Renal pelvis (tissue), 4 donors: ENCODE results near the gene PYHIN1. TPM values are rescaled to one million over a fixed set of nuclear protein-coding genes. Genes with fewer than 3 reads are reported as not detected.

Experiments
- DNase-seq: peaks from one replicate; pipeline ENCODE4 v3.0.0-alpha.2; 2013
- polyA plus RNA-seq, 3 donors: library from polyadenylated mRNA; unstranded; fragments of 120-200 nt; gene quantifications; one replicate each; pipeline ENCODE4 v1.2.1, GENCODE V29; 2013; ENCODE audit not compliant: insufficient read length in 3 of 3

The PYHIN1 gene
- polyA plus RNA-seq, 3 donors: 0.10 to 0.22 (median 0.10) TPM

DNA sequence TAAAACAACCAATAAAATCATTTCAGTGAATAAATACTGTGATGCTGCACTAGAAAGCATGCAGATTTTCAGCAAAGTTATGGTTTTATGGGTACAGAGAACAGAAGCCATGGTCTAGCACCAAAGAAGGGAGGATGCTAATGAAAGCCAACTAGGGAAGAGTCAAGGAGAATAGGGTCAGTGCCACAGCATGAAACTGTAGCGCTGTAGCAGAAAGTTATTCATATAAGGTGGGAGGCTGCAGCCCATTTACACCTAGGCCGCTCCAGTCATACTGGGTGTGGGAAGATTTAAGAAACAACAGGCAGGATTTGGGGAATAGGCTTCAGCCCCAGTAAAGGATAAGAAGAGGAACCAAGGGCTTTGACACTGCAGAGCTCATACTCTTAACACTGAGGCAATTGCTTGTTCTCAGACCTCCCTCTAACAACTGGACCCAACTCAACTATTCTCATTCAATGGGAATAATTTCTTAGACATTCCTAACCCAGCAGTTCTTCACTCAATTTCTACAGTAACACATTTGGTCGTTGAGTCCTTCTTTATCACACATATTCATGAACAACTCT is 82.7 kb downstream of the PYHIN1 start:
- no peak for DNase-seq

- no peak for DNase-seq
Observed at GRCh38 chr1:159014851-159015250, 83.5 kb downstream of the PYHIN1 start.

DNA sequence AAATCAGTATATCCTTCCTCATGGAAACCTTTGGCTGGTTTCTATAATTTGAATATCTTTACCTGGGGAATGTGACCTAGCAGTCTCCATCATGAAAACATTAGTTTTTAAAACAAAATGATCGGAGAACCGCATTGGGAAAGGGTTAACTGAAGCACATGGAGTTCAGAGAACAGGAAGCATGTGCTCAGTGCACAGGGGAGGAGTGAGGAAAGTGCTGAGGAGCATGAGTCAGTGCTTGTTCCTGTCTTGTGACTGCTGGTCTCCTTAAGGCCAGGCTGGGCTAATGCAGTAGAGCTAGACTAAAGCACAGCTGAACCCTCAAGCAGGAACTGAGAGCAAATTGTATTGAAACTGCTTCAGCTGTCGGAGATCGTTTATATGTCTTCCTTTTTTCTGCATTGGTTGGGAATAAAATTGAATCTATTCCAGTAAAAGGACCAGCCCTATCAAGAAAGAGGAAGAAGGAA is 84.1 kb downstream of the PYHIN1 start:
- DNase-seq: no peak

DNA sequence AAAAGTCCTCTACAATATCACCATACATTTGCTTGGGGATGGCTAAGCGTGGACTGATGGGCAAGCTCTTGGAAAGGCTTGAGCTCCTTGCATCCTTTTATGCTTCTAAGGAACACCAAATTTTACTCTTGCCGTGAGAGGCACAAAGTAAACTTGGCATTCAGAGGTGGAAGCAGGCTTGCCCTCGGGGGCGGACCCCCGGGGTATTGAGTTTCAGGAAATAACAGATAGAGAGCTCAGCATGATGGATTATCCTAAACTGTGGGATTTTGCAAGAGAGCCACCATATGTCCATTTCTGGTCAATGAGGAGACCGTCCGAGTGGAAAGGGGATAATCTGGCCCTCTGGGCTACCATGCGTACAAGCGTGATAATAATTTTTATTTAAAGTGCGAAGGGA is 92.4 kb downstream of the PYHIN1 start:
- no peak for DNase-seq

GRCh38 chr1:159025043-159025442 is 93.7 kb downstream of the PYHIN1 start:
- DNase-seq: no peak

Other genes with a start within 250 kb of the PYHIN1 start
- gene SPTA1, start 244.8 kb upstream of the PYHIN1 start, polyA plus RNA-seq: 1 to 10 TPM in 2 of 3 donors, under 1 TPM in 1; 0.74 to 2.6 (median 1.6) TPM
- not detected for gene OR6K2, start 230.9 kb upstream of the PYHIN1 start, polyA plus RNA-seq
- gene OR6K3, start 210.8 kb upstream of the PYHIN1 start, polyA plus RNA-seq: under 1 TPM in 1 of 3 donors, not detected in 2; 0.06 TPM
- not detected for gene OR6K6, start 176.8 kb upstream of the PYHIN1 start, polyA plus RNA-seq
- not detected for gene OR6N1, start 159.4 kb upstream of the PYHIN1 start, polyA plus RNA-seq
- gene OR6N2, start 150.3 kb upstream of the PYHIN1 start, polyA plus RNA-seq: not detected
- 1 to 10 TPM; 2.3 to 4.5 (median 3.8) TPM for gene MNDA, start 100.2 kb upstream of the PYHIN1 start, polyA plus RNA-seq
- gene IFI16, start 78.4 kb downstream of the PYHIN1 start, polyA plus RNA-seq: 10 to 100 TPM; 41.8 to 47.8 (median 43.1) TPM
- under 1 TPM in 1 of 3 donors, not detected in 2; 0.11 TPM for gene AIM2, start 145.2 kb downstream of the PYHIN1 start, polyA plus RNA-seq
- under 1 TPM in 2 of 3 donors, not detected in 1; 0.17 to 0.54 TPM for gene CADM3, start 240.1 kb downstream of the PYHIN1 start, polyA plus RNA-seq